Inferior parietal cortex (tissue), 1 donor: Measurements from ENCODE around the gene RAB6B.
A peak's percentile ranks its signal among the peaks of the same experiment; 100 is the strongest.

Experiments used
- DNase-seq: peaks from one replicate; pipeline ENCODE4 v3.0.0-alpha.2; 2016; ENCODE audit errors: extremely low spot score

The RAB6B gene

DNA sequence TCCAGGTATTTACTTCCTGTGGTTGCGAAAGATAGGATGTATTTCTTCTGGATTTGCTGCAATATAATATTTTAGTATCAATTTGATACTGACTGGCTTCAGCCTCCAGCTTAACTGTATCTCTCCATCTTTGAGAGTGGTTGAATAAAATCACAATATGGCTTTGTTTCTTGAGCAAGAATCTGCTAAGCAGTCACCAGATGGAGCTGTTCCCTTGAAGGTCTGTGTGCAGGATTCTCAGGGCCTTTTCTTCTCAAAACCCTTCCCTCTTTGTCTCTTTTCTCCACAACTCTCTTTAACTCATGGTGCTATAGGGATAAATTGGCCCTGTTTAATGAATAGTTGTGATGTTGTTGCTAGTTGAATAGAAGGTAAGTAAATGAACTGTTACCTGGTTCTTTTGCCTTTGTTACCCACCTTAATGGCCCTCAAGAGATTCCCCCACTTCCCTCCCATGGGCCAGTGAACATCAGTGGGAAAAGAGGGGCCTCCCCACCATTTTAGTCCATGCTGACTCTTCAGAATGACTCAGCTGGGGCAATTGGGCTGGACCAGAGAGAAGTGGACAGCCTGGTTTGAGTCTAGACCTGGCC, 34.8 kb upstream of the RAB6B start:
- DNase-seq: peak; percentile 70

- DNase-seq: no peak
Observed at GRCh38 chr3:133928903-133929607, 33.4 kb upstream of the RAB6B start.

GRCh38 chr3:133928136-133928893, 32.6 kb upstream of the RAB6B start:
- no peak for DNase-seq

DNA sequence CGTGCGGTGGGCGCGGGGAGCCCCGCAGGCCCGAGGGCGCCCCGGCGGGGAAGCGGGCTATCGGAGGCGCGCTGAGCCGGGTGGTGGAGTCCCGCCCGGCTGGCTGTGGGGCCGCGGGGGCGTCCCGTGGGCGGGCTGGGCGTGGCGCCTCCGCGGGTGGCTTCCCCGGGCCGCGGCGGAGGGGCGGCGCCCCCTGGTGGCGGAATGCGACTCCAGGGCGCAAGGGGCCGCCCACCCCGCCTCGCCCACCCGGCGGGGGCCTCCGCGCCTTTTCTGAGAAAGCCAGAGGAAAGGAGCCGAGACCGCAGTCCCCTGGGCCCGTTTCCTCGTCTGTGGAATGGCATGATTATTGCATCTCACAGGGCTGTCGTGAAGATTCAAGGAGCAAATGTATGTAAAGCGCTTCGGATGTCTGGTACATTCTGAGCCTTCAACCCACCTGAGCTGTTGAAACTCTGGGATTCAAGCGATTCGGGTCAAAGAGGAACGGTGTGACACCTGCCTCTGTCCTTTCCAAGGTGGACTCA, 31.9 kb upstream of the RAB6B start:
- DNase-seq: no peak

- no peak for DNase-seq
Observed at GRCh38 chr3:133926736-133927539, 31.3 kb upstream of the RAB6B start.

DNA sequence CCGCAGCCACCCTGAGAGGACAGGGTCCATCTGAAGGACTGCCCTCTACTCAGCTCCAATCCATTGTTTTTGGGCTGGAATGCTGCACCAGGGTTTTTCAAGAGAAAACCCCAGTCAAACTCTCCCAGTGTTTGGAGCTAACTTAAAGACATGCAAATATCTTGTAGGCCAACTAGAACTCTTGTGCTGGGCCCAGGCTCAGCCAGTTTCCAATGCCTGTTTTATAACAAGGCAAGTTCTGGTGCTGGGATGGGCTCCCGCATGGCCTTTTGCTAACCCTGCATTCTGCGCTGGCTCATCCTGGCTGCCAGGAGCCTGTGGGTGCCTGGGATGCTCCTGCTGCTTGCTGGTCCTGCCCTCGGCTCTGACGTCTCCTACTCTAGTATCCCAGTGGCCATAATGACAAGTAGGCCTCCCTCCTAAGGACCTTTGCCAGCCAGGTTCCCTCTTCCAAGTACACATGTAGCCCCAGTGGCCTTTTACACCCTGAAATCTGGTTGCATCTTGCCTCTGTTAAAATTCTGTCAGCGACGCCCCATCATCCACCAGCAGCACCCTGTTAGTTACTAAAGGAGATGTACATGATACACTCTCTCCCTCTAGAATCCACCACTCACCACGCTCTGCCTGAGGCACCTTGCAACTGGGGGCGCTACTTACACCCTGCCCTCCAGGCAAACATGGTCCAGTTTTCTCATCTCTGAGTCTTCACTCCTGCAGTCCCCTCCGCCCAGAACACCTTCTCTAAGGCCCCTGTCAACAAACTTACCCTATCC, 30.5 kb upstream of the RAB6B start:
- no peak for DNase-seq

DNA sequence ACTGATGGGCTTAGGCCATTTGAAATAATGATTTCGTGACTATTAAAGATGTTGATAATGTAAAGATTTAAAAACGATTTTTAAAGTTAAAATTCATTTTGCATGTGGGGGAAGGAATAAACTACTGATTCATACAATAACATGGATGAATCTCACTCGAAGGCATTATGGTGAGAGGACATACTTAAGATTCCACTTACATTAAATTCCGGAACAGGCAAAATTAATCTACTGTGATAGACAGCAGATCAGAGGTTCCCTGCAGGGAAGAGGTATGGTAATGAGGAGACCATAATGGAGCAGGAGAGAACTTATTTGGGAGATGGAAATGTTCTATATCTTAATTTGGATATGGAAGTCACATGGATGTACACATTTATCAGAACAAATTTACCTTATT, 28.4 kb upstream of the RAB6B start:
- DNase-seq: no peak

GRCh38 chr3:133921592-133921991, 25.9 kb upstream of the RAB6B start:
- DNase-seq: no peak

DNA sequence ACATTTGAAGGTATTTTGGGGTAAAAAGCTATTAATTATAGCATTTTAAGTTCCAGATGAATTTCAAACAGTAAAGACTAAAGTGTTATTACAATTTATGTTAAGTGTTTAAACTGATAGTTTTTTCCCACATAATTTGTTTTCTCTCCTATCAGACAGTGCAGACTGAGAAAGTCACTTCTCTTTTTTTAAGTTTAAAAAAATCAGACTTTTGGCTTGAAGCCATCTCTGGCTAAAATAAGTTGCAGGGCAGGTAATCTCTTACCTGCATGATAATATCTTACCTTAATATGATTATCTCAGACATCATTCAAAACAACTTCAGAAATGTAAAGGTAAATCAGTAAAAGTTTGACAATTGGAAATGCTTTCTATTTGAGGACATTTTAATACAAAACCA, 21.5 kb upstream of the RAB6B start:
- no peak for DNase-seq

DNA sequence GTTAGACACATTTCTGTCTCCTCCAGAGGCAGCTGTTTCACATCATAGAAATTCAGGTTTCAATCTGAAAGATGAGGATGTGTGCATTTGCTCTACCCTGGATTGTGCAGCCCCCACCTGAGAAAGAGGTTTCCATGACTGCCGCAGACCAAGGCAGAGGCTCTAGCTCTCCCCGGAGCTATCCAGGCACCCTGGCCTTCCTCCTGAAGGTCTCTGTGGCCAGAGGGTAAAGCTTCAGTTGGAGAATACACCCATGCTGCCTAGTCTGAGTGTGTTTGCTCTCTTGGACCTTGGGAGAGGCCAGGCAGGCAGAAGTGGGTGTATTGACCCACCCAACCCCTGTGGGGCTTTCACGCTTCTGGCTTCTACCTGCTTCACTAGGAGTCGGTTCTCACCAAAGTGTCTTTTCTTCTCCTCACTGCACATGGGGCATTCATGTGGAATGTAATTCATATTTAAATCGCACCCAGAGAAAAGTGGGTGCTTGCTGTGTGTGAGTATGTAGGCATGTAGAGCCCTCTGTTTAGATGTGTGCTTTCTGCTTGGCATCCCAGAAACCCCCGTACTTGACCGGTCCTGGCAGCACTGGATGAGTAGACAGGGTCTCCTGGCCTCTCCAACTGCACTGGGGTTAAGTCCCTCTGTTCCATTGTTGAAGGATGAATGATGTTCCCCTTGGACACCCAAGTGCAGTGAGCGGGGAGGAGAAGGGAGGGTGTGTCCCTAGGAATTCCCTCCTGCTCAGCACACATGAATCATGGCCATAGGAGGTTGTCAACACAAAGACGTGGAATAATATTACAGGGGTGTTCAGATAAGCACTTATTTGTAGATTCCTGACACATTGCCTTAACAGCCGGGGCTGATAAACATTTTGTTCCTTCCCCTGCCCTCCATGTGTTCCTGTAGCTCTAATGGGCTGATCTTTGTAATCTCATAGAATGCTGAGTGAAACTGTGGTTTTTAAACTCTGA, 20.3 kb upstream of the RAB6B start:
- DNase-seq: no peak

GRCh38 chr3:133914839-133915600, 19.3 kb upstream of the RAB6B start:
- no peak for DNase-seq

DNA sequence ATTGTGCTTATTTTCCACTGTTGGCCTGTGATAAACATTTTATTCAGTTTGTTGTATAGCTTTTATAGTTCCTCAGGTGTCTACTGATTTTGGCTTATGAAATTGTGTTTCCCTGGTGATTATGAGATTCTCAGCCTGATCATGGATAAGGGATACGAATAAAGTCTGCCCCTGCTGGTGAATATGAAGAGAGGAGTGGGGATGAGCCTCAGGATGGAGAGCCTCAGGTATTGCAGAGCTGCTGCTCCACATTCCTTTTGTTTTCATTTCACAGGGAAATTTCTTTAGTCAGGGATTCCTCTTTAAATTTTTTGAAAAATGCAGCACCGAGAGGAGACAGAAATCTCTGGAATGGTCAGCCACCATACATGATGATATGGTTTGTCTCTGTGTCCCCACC, 14.7 kb upstream of the RAB6B start:
- no peak for DNase-seq

DNA sequence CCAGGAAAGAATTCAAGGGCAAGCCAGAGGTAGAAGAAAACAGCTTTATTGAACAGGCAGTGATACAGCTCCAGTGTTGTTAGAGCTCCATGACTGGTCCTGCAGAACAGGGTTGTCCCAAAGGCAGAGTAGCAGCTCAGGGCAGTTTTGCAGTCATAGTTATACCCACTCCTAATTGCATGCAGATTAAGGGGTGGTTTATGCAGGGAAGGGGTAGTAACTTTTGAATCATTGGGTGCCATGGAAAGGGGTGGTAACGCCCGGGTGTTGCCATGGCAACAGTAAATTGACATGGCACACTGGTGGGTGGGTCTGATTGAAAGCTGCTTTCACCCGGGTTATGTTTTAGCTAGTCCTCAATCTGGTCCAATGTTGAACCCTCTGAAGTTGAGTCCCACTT, 9.7 kb upstream of the RAB6B start:
- DNase-seq: no peak

- DNase-seq: no peak
Observed at GRCh38 chr3:133901847-133902246, 6.2 kb upstream of the RAB6B start.

GRCh38 chr3:133901083-133901482, 5.4 kb upstream of the RAB6B start:
- no peak for DNase-seq

GRCh38 chr3:133899311-133899710, 3.6 kb upstream of the RAB6B start:
- DNase-seq: no peak

GRCh38 chr3:133897547-133897946, 1.9 kb upstream of the RAB6B start:
- DNase-seq: no peak

DNA sequence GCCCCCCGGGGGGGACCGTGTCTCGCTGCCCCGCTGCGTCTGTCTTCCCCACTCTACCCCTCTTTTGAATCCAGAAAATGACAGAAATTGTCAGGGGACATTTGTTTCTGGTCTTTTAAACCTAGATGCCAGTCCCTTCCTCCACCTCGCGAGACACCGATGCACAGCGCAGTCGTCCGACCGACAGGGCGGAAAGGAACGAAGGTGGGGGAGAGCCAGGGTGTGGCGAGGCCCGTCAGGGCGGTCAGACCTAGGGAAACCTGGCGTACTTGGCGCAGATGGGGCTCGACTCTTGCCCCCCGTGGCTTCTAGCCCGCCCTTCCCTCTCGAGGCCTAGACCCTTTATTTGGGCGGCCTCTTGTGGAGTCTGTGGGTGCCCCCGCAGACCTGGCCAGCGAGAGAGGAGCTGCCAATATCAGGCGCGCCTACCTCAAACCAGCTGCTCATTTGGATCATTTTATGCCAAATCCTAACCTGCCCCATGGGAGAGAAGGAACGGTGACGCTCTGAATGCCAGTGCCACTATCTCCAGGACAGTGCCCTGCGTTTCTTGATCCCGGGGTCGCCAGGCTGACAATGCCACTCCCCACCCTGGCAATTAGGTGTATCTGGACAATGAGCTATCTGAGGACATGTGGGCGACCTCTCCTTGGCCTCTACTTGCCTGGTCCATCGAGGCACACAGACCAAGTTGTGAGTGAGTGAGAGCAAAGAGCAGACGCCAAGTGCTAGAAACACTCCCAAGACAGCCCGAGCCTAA, 500 bp upstream of the RAB6B start:
- DNase-seq: no peak
